GM21423 (cell line): ENCODE data around the gene PAX5.

Experiments used
- ATAC-seq: cut with Tn5 transposase; IDR thresholded peaks from one replicate; pipeline ENCODE4 v1.9.1; 2021; ENCODE audit warnings: mild to moderate bottlenecking, moderate library complexity; ENCODE audit not compliant: unreplicated experiment

PAX5 gene

DNA sequence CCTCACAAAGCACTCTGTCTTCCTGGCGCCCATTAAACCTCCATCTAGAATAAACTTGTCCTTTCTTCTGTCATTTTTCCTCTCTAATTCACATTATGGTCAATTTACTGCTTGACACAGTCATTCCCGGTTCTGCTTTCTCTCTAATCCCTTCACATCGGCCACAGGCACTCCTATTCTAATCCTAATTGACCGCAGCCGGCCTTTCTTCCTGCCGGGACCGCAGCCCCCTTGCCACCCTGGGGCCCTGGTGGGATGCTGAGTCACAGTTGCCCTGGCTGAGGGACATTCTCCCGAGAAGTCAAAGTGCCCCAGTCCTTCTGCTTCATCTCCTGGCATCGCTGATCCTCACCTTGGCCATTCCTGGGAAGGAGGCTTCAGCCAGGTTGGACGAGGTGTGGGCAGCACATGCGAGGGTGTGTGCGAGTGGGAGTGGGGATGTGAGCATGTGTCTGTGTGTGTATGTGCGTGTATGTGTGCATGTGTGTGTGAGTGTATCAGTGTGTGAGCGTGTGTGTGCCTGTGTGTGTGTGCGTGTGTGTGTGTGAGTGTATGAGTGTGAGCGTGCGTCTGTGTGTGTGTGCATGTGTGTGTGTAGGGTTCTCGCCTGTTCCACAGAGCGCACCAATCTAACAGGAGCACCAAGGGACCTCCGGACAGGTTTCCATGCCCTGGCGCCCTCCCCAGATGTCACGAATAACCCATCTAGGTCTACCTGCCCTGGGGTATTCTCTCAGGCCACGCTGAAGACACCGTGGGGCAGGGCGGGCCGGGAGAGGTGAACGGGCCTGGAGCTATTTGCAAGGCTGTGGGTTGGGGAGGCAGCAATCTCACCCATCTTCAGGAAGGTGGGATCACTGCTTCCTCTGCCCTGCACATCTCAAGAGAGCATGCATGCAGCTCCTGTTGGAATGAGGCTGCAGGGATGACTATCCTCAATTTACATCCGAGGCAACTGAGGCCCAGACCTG is 191.2 kb downstream of the PAX5 start:
- ATAC-seq: no peak

DNA sequence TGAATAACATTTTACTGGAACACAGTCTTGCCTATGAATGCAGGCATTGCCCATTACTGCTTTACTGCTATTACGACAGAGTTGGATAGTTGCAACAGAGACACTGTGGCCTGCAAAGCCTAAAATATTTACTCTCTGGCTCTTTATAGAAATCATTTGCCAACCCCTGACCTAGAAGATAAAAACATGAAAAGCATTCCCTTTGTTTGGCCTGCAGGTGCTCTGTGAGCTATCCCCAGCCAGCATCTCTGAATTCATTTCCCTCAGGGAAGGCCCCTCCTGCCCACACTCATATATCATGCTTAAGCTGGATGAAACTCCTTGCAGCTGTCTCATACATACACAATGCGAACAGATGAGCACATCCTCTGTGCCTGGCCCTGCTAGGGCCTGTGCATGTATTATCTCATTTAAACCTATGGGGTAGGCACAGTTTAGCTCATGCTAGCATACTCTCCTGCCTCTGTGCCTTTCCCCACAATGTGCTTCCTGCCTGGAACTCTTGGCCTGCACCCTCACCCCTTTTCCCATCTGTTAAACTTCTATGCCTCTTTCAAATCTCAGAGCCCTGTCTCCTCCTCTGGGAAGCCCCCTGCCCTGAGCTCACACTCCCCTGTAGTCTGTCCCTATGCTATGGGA is 193.1 kb downstream of the PAX5 start:
- ATAC-seq: no peak

DNA sequence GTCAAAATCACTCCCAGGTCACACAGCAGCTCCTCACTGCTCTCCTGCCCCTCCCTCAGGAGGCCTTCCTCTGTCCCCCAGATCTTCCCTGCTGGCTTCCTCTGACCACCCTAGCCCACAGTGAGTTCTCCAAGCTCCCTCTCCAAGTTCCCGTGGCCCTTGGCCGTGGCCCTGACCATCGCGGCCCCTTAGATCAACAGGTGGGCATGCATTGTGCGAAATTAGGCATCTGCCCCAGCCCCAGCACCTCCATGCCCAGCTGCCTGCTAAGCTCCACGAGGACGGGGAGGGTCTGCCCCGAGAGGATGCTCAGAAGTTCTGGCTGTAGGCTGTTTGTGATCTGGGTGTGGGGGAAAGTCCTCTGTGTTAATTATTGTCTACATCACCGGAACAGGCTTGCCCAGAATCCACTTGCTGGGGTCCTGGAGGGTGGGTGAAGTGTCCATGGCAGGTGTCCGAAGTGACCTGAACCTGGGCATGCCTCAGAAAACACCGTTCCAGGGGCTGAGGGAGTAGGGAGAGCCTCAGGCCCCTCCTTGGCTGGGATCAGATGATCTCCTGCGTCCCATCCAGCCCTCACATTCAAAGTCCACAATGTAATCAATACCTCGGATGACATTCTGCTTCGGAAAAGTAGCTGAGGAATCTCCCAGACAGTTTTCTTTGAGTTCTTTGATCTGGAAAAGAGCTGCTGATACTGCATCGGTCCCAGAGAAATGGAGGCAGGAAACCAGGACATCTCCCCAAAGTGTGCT is 194.8 kb downstream of the PAX5 start:
- no peak for ATAC-seq

DNA sequence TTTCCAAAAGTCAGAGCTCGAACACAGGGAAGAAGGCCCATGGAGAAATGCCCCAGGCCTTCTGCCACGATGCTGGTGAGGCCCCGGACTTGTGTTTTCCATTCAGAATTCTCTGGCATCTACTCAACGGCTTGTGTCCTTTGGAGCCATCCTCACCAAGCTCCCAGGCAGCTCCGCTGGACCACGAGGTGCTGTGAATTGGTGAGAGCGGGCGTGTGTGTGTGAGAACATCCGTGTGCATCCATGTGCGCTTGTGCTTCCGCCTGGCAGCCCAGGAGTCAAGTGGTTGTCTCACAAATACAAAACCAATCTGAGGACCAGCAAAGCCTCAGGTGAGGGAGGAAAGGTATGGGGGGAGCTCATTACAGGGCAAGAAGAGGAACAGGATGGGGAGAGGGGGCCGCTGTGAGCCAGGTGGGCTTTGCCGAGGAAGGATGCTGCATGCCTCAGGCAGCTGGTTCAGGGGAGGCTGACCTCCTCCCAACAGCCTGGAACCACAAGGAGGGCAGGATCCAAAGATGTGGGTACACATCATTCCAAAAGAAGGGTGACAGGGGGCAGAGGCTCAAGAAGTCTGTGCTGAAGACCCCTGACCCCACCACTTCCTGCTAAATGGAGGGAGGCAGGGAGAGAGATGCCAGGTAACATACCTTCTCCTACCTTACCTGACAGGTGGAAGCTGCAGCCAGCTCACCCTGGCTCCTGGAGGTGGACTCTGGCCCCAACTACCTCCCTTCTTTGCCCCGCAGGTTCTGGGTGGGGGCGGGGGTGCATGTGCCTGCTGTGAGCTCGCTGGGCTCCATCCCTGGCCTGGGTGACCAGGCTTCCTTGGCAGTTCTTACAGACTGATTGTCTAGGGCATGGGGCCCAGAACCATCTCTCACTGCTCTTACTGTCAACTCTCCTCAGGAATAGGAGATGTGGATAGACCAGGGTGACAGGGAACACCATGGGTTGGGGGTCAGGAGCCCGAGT is 196.3 kb downstream of the PAX5 start:
- ATAC-seq: no peak

DNA sequence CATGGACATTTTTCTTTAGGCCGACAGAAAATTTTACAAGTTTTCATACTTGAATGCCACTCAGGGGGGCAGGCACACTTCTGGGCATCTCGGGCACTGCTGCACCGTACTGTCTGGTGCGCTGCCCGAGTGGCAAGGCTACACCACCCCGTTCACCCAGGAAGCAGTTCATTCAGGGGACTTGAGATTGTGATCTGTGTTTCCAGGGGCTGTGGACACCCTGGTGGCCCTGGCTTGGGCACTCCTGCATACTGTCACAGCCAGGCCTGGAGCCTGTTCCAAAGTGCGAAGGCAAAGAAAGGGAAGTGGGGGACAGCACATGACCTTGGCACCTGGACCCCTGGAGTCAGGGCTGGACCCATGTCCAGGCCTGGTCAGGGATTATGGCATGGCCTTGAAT is 197.6 kb downstream of the PAX5 start:
- ATAC-seq: no peak

DNA sequence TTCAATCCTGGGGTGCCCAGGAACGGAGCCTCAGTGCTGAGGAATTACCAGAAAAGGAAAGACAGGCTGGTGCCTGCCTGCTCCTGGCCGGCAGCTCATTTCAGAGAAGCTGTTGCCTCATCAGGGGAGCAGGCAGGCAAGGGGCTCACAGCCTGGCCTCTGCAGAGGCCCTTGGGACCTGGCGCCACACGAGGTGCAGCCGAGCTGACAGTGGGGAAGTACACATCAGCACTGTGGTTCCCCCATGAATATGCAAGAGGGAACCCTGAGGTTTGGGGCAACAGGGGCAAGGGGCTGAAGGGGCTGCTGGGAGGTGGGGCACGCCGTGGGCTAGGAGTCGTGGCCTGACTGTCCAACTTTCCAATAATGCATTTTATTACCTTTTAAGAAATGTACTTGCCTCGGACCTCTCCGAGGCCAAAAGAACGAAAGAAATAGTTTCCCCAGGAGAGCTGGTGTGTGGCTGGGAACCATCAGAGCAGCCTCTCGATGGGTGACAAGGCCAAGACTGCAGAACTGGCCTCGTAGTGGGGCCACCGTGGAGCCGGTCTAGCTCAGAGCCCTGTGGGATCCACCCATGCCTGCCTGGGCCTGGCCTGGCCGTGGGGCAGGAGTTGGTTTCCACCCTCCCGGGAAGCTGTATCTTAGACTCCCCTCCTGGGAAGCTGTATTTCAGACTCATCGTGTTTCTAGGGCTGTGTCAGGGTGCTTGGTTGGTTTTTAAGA is 198.6 kb downstream of the PAX5 start:
- no peak for ATAC-seq

DNA sequence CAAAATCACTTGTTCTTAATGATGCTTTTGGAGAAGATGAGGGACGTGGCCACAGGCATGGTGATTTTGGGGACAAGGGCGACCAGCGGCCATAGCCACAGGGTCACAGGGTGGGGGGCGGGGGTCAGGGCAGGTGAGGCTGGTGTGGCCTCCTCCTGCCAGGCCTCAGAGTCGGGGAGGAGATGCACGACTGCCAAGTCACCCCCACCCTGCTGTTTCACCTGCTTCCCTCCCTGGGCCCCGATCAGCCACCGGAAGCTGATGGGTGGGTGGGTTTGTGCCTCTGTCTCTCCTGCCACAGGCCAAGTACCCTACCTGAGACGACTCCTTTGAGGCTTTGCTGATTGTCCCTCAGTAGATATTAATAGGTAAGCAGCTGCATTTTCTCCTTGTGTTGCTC is 199.3 kb downstream of the PAX5 start:
- no peak for ATAC-seq

DNA sequence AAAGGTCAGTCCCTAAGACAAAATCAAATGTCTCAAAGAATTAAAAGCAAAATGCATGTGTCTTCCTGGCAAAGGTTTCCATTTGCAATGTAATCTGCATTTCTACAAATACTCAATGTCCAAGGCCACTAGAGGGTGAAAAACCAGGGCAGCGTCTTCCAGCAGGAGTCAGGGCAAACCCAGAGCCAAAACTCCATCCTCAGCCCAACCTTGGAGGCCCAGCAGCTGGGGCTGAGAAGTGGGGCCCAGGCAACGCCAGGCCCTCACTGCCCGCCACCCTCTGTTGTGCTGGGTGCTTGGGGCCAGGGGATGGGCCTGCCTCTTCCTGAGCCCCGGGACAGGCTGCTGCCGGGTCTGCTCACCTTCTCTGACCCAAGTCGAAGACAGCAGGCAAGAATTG is 200.1 kb downstream of the PAX5 start:
- no peak for ATAC-seq

DNA sequence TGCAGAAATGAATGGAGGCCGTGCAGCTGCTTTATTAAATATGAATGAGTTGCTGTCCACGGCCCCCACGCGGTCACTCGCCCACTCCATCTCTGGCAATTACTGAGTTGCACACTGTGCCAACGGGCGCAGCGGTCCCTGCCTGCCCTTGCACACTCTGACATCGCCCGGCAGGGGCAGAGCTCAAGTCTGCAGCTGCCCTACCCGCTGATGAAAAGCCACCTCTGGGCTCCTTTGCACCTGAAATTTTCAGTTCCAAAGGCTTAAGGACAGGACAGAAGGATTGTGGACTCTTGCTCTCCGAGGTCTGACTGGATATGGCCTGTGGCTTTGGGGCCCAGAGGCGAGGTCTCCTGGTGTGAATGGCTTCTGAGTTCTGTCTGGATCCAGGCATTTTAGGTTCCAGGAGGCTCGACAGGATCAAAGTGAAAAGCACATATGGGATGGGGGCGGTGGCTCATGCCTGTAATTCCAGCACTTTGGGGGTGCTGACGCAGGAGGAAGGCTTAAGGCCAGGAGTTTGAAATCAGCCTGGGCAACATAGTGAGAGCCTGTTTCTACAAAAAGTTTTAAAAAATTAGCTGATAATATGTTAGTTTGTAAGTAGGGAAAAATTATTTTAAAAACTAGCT is 201.8 kb downstream of the PAX5 start:
- ATAC-seq: no peak

DNA sequence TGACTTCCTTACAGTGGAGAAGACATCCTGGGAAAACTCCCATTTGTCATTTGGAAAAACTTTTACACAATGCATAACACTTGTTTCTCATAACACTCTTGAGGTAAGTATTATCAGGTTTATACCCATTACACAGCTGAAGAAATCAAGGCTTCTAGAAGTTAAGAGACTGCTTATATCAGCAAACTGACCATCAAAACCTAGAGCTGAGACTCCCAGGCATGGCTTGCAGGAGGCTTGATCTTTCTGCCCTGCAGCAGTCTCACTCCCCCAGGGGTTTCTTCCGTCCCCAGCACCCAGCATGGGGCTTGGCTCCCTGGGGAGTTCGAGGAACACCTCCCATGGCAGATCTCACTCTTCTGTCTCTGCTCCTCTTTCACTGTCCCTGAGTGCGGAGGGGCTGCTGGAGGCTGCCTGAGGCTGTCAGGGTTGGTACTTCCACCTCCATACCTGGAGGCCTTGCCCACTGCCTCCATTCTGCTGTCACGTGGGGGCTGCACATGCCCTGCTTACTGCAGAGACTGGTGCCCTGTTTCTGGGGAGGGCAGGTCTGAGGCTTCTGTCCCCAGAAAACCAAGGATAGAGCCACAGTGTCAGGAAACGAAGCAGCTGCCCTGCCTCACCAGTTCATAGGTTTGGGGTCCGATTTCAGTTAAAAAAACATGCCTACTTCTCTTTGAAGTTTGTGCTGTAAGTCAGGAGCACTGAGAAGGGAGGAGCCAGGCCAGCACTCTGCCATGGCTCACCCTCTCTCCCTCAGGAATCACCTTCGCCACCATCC is 202.5 kb downstream of the PAX5 start:
- no peak for ATAC-seq

DNA sequence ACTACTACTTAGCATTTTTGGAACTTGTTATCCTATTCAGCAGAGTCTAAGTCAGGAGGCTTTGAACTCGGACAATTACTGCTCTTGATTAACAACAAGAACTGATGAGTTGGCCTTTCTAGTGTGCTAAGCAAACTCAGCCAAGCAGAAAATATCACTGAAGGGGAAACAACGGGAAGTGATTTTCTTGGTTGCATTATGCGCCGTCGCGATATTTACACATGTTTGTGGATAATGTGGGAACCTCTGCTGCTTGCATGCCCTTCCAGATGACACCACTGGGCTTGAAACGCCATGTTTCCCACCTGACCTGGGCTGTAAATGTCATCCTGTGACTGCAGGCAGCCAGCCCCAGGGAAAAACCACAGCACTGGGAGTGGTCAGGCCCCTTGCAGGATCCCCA is 205.5 kb downstream of the PAX5 start:
- no peak for ATAC-seq

DNA sequence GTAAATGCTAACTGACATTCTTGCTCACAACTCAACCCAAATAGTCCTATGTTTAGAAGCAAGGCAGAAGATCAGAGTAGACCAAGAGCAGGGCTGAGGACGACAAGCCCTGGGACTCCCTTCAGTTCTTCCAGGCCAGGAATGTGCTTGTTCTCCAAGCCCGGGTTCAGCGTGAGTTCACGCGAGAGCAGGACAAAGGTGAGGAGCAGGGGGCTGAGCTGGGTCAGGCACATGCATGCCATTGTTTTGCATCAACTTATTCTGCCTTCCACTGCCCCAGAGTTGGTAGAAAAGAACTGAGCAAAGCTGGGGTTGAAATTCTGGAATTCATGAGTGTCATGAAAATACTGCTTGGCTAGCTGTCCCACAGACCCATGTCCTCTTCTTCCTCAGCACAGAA is 206.5 kb downstream of the PAX5 start:
- ATAC-seq: no peak

DNA sequence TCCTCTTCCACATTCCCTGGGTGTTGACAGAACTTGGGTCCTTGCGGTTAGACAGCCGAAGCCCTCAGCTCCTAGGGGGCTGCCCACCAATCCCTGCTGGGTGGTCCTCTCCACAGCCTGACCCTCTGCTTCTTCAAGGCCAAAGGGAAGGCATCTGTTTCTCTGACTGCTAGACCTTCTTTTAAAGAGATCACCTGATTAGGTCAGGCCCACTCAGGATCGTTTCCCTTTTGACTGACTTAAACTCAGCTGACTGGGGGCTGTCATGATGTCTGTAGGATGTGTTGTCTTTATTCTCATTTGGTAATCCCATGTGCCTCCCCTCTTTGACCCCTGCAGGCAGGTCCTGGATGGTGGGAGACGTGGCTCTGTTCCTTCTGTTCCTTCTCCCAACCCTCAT is 207.5 kb downstream of the PAX5 start:
- ATAC-seq: no peak

DNA sequence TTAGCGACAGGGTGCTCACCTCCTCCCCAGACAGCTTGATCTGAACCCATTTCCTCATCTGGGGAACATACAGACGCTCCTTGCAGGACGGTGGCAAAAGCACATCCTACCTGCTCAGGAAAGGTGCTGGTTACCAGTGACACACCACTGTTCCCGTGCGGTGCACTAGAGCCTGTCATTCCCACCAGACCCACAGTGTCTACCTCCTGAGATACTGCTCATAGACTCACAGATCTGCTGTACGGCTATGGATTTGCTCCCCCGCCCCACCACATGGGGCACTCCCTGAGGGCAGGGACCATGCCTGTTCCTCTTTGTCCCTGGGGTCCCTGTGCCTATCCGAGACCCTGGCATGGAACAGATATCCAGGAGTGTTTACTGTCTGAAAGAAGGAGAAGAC is 208.9 kb downstream of the PAX5 start:
- no peak for ATAC-seq

DNA sequence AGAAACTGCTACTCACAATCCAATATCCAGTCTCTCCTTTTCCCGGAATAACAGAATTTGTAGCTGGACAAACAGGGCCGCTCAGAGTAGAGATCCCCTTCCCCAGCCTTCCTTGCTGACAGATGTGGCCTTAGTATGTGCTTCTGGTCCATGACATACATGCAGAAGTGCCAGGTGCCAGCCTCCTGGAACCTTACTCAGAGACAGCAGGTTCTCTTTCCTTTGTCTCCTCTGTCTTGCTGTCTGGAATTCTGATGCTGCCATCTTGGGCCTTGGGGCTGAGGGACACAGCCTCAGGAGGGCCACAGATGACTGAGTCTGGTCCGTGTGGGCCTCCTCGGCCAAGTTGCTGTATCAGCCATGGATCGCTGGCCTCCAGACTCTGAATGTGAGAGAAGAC is 210.1 kb downstream of the PAX5 start:
- no peak for ATAC-seq

DNA sequence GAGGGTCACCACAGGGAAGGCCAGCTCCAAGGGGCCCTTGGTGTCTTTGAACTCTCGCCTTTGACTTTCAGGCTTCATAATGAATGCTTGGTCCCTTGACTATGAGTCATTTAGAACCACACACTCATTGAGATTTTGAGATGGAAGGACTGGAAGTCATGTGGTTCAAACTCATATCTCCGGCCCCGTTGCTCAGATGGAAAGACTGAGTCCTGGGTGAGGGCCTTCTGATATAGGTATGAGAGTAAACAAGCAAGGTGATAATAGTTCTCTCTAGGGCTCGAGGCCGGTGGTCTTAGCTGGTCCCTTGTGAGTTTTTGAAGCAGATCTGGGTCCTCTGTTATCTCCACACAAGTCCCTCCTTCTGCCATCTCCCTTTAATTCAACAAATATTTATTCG is 210.6 kb downstream of the PAX5 start:
- no peak for ATAC-seq

DNA sequence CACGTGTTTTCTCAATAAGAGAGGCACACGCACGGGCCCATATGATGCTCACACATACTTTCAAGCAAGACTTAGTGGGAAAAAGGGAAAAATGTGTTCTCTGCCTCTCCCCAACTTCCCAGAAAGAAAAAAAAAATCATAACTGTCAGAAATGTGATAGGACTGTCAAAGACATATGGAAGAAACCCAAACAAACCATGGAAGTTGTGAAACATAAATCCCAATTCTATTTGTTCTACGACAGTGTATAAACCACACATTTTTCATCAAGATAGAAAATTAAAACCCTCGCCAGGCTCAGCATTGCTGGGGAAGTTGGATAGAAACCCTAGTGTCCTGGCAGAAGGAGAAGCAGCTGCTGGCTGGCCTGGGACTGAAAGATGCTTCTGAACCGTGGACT is 211.9 kb downstream of the PAX5 start:
- no peak for ATAC-seq

DNA sequence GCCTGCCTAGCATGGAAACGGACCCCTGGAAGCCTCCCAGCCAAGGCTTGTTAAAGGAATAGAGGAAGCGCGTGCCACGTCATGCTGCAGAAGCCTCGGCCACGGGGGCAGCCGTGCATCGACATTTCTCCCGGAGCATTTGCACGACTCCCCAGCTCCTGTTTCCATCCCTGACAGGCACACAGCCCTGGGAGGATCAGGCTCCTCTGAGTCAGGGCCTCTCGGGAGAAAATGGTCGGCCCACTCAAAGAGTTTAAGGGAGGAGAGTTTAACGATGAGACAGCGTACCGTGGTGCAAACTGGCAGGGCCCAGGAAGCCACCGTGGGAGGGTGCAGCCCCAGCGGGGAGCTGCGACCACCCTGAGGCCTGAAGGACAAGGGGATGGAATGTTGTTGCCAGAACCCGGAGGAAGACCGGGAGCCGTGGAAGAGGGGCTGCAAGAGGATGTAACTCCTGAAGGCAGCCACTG is 213.6 kb downstream of the PAX5 start:
- no peak for ATAC-seq
